Activated CD4-positive, alpha-beta T cell treated with anti-CD3 and anti-CD28 coated beads, Interleukin-2, Interleukin-4, amounts not matched to agents 100 ng/mL and 50 ng/mL, durations not matched to agents 16 hours and 8 hours (primary cell): Measurements from ENCODE around the gene PEX3.

ENCODE experiments used
- DNase-seq: peaks from one replicate; pipeline ENCODE4 v3.0.0-alpha.2; 2020; ENCODE audit warnings: low spot score

PEX3 gene

DNA sequence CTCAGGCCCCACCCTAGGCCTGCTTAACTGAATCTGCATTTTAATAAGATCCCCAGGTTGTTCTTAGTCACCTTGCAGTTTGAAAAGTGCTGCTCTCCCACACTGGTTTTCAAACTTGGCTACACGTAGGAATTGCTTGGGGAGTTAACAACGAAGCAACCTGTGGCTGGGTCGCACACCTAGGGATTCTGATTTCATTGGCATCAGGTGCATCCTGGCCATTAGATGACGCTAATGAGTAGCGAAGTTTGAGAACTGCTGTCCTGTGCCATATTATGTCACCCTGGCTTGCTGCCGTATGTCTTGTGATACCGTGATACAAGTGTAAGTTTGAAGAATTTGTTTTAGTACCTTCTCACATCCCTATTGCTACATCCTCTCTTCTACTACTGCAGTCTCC, 89.1 kb downstream of the PEX3 start:
- no peak for DNase-seq

DNA sequence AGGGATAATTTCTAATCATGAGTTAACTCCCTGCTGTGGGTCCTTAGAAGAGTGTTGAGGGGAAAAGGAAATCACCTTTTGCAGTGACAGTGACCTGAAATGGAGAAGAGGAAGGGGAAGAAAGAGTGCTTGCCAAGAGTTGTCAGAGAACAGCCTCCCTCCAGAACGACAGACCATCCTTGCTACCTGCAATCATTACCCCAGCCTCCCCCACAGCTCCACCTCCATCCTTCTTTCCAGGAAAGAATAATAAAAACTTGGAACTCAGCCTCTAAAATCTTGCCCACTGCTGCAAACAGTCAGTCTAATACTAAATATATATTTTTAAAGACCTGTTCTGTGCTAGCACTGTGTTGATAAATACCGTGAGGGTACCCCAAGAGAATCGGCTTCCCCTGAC, 89.6 kb downstream of the PEX3 start:
- no peak for DNase-seq
